Stimulated activated CD8-positive, alpha-beta memory T cell treated with anti-CD3 and anti-CD28 coated beads, Interleukin-4, amount 100 ng/mL, for 4 hours (primary cell): Measurements from ENCODE around the gene OSGIN1.

Experiments used
- DNase-seq, 2 donors: peaks; one replicate each; pipeline ENCODE4 v3.0.0-alpha.2; 2020; ENCODE audit warnings: low read depth in 2 of 2, low spot score in 1 of 2

OSGIN1 gene

DNA sequence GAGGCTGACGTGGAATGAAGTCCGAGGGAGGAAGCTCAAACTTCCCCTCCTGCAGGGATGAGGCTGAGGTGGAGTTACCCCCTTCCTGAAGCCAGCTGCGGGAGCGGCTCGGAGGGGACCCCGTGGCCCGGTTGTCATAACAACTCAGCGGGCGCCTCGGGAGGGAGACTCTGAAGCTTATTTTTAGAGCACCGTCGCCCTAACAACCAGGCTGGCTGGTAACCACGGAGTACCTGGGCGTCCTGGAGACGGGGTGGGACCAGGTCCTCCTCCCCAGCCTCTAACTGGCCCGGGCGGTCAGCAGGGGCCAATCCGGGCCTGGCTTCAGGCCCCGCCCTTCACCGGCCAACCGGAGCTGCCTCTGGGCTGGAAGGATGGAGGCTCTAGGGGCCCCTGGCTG is 42.7 kb downstream of the OSGIN1 start:
- DNase-seq = no peak

DNA sequence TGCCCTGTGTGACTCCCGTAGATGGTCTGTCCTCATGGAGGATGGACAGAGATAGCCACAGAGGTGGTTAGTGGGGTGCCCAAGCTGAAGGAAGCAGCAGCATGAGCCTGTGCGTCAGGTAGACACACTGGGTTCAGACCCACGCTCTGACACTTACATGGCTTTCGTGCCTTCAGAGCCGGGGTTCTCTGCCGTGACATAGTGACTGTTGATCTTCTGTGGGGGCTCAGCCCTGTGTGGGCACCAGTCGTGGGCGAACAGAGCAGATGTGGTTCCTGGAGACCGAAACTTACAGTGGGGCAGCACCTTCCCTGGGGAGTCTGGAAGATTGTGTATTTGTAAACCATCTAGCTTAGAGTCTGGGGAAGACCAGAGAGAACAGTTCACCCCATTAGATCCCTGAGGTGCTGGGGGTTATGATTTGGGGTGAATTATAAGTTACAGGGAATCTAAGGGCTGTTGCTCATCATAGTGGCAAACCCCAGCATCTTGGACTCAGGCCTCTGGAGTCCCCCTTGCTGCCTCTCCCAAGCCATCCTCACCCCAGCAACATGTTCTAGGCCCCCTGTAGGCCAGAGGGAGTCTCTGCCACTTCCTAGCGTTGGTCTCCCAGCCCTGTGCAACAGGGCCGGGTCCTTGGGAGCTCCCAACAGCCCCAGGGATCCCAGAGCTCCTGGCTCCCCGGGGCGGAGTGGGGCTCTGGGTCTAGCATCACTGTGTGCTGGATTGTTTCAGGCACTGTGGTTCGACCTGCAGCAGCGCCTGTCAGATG is 43.6 kb downstream of the OSGIN1 start:
- no peak for DNase-seq

DNA sequence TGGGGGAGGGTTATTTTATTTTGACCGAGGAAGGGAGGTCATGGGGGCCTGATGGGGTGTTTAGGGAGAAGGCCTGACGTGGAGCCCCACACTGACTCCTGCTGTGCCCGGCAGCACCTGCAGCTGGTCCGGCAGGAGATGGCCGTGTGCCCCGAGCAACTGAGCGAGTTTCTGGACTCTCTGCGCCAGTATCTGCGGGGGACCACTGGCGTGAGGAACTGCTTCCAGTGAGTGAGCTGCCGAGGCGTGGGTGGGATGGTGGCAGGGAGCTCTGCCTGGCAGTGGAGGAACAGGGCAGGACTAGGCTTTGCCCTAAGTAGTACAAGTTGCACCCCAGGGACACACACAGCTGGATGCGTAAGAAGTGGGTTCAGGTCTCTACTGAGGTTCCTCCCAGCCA is 45.1 kb downstream of the OSGIN1 start:
- no peak for DNase-seq

DNA sequence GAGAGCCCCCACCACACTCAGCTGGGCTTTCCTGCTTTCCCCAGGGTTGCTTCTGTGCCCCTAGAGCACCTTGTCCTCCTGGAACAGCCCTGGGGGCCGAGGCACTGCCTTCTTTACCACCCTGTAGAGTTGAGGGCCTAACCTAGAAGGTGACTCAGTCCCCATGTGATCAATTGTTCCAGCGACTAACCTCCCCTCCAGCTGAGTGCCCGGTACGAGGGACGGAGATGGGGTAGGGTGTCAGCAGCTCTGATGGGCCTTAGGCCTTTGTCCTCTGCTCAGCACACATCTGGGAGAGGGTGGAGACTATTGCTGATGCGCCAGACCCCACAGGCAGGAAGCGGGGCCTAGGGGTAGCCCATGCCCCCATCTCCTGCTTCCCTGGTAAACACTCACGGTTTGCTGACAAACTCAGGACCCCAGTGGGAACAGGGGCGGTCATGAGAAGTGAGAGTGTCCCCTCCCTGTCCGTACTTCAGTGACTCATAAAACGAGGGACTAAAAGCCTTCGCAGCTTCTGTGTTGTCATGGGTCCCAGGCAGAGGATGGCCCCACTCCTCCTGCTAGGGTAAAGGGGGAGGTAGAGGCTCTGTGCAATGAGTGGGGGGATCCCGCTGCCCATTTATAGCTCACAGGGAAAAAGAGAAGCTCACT is 48.1 kb downstream of the OSGIN1 start:
- no peak for DNase-seq

DNA sequence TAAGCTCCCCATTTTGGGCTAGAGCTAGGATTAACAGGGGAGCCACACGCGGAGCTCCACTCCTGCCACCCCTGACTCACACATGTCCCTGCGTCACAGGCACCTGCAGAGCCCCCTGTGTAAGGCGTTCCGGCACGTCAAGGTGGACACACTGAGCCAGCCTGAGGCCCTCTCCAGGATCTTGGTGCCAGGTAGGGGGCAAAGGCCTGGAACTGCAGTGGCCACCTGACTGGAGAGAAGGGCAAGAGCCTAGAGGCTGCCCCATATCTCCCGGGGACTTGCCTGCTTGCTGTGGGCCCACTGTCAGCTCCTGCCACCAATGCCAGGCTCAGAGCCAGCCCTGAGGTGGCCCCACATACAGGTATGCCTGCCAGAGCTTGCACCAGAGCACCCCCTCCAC is 48.7 kb downstream of the OSGIN1 start:
- no peak for DNase-seq

DNA sequence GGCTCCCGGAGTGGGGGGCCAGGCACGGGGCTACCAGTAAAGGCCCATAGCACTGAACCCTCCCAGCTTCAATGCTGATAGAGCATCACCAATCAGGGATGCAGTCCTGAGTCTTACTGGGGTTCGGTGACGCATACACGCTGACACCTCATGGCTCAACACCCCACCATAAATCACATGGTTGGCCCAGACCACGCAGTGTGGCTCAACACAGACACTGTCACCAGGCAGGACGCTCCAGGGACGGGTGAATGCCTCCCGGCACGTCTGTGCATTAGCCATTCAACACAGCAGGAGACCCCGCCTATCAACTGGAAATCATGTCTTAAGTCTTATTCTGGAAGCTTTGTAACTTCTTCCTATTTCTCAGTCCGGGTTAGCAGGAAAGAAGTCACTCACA is 50.0 kb downstream of the OSGIN1 start:
- no peak for DNase-seq

DNA sequence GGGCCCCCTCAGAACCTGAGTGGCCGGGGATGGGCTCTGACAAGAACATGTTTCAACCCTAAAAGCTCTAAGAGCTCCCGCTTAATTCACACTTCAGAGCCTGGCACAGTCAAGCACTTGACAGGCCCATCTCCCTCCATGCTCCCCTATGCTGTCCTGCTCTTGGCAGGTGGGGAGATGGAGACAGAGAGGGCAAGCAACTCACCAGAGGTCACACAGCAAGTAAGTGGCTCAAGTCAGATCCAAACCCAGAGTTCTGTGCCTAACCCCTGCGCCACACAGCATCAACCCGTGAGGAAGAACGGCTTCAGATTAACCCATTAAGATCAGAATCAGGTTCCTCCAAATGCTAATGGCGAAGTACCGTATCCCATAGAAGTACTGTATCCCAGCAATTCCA is 51.4 kb downstream of the OSGIN1 start:
- DNase-seq = no peak

DNA sequence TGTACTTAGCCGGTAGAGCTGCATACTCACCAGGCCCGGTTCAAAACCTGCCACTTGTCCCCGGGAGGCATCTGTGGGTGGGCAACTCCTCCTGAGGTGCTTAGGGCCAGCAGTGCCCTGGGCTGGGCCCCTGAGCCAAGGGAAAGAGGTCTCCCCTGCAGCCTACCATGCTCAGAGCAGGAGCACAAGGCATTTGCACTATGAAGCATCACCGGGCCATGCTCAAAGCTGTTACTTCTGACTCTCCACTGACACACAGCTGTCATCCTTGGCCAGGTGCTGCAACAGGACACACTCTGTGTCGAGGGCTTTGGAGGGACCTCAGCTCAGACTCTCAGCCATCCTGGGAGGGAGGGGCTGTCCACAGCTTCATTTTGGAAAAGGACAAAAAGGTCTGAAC is 52.4 kb downstream of the OSGIN1 start:
- no peak for DNase-seq

DNA sequence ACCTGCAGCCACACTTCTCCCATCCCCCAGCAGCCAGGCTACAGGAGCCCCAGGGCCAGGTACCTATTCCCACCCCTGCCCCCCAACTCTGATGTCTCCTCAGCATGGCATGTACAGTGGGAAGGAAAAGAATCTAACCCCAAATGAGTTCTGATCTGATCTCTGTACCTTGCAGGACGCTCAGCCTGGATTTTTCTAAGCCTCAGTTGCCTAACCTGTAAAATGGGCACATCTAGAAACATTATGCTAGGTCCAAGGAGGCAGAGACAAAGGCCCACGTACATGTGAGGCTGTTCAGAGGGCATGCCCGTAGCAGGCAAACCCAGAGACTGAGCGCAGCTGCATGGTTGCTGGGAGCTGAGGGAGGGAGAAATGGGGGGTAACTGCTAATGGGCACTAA is 54.5 kb downstream of the OSGIN1 start:
- DNase-seq = no peak

DNA sequence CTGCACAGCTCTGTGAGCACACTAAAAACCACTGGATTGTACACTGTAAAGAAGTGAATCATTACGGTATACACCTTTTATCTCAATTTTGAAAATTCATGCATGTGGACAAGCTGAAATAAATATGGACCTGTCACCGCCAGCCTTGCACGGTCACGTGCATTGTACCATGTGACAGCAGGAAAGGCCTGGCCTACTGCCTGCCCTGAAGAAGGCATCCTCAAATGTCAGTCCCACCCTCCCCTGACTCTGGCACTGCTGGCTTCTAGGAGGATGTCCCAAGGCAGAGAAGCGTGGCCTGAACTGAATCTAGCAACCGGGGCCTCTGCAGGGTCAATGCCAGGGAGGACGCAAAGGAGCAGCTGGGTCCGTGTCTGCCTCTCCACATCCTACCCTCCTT is 54.9 kb downstream of the OSGIN1 start:
- no peak for DNase-seq

DNA sequence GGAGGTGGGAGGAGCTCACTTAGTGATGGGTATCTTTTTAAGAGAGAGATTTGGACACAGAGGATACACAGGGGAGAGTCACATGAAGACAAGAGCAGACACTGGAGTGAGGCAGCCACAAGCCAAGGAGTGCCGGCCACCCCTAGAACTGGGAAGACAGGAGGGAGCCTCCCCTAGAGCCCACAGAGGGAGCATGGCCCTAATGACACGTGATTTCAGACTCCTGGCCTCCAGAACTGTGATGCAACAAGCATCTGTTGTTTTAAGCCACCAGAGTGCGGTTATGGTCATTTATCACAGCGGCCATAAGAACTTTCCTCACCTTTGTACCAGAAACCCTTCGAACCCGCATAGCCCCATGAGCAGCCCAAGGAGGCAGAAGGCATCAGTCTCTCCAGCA is 56.2 kb downstream of the OSGIN1 start:
- no peak for DNase-seq

DNA sequence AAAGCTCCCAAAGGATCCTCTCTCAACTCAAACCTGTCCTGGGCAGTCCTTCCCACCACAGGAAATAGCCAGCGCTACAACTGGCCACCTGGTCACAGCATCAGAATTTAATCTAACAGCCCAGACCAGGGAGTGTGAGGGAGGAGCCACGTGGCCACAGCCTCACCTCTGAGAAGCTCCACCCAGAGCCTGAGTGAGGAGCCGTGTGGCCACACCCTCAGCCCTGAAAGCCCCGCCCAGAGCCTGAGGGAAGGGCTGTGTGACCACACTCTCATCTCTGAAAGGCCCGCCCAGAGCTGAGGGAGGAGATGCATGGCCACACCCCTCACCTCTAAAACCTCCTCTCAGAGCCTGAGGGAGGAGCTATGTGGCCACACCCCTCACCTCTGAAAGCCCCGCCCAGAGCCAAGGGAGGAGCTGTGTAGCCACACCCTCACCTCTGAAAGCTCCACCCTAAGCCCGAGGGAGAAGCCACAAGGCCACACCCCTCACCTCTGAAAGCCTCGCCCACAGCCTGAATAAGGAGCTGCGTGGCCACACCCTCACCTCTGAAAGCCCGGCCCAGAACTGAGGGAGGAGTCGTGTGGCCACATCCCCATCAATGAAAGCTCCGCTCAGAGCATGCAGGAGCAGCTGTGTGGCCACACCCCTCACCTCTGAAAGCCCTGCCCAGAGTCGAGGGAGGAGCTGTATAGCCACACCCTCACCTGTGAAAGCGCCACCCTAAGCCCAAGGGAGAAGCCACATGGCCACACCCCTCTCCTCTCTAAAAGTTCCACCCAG is 60.9 kb downstream of the OSGIN1 start:
- no peak for DNase-seq

DNA sequence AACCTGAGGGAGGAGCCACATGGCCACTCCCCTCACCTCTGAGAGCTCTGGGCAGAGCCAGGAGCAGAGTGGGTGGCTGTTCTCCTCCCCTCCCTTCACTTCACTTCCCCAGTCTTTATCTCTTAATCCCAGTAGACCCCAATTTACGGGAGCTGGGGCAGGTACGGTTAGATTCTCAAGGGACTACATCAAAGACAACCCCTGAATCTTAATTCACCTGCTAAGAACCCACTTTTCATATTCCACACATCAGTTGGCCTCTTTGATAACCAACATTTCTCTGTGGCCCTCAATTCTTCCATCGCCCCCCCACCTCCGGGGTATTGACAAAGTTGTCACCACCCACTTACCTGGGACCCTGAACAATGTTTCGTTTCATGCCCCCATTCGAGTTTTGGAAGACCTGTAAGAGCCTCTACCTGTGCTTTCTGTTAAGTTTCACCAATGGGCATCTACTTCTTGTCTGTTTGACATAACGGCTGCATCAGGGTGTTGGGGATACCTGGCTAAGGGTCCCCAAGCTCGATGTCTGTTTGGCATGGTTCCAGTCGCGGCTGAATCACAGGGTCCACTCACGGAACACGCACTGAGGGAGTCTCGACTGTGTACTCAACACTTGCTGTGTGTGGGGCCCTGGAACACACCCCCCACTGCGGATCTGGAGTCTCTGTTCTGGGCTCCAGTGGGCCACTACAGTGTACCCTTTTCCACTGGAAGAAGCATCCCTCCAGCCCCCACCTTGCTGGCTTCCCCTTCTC is 61.7 kb downstream of the OSGIN1 start:
- no peak for DNase-seq

DNA sequence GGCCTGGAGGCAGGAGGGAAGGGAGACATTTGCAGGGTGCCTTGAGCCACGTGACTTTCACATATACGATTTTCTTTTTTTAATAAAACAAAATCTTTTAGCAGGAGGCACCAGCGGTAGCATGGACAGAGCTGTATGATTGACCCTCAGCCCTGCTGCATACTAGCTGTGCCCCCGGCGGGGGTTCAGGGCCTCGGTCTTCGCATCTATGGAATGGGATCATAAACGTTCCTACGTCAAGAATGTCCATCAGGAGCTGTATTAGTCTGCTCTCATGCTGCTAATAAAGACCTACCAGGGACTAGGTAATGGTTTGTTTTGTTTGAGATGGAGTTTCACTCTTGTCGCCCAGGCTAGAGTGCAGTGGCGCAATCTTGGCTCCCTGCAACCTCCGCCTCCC is 62.4 kb downstream of the OSGIN1 start:
- DNase-seq = no peak
